SJSA1 (cell line): ENCODE data around the gene ANKRD23. TPM values are rescaled to one million over a fixed set of nuclear protein-coding genes. Genes with fewer than 3 reads are reported as not detected.
"Not testable (repeated sequence)": the region's sequence is repeated elsewhere in the genome, so short reads cannot be mapped to it uniquely, and the experiment has no call there.

Experiments used
- DNase-seq, 2 experiments: peaks; one replicate each; pipeline ENCODE4 v3.0.0-alpha.2; 2015 to 2020; ENCODE audit warnings: low spot score in 2 of 2, low read depth in 1 of 2
- H3K27ac ChIP-seq: fragments of 250-450 bp; sonication (Bioruptor Pico); 2 replicates; pipeline ENCODE4 v1.5.1; 2020; ENCODE audit warnings: mild to moderate bottlenecking, moderate library complexity
- H3K27me3 ChIP-seq: fragments of 250-450 bp; sonication (Bioruptor Pico); replicated peaks from 2 replicates; pipeline ENCODE4 v1.5.1; 2020; ENCODE audit warnings: mild to moderate bottlenecking, moderate library complexity
- H3K36me3 ChIP-seq: fragments of 250-450 bp; sonication (Bioruptor Pico); 2 replicates; pipeline ENCODE4 v1.5.1; 2020; ENCODE audit warnings: mild to moderate bottlenecking
- H3K4me1 ChIP-seq: fragments of 250-450 bp; sonication (Bioruptor Pico); replicated peaks from 2 replicates; pipeline ENCODE4 v1.6.1; 2021; ENCODE audit warnings: mild to moderate bottlenecking
- H3K4me3 ChIP-seq: fragments of 250-450 bp; sonication (Bioruptor Pico); 2 replicates; pipeline ENCODE4 v1.5.1; 2020; ENCODE audit warnings: mild to moderate bottlenecking
- H3K9me3 ChIP-seq: fragments of 250-450 bp; sonication (Bioruptor Pico); replicated peaks from 2 replicates; pipeline ENCODE4 v1.5.1; 2020; ENCODE audit warnings: mild to moderate bottlenecking
- total RNA-seq: library from RNA; depleted of rRNA; stranded (reverse); fragments of >200 nt; shearing (Covaris generic); gene quantifications from 2 replicates; pipeline ENCODE4 v1.2.3, GENCODE V29; 2014

ANKRD23 gene
- total RNA-seq, 1 experiment from 2014 or later = 2.5 TPM

GRCh38 chr2:96863575-96864342 lies 19.9 kb upstream of the ANKRD23 start:
- Histone ChIP-seq H3K9me3 (peaks cover under 1% of the 10 kb centered on the region; the same call in 1 of the 2 replicates), H3K4me3 (no peak overlapping the region), H3K27ac (no peak overlapping the region), H3K27me3 (no peaks in the 10 kb centered on the region), H3K36me3 (peaks cover 80% of the 10 kb centered on the region), H3K4me1 (peaks cover 25% of the 10 kb centered on the region)
- no peak for DNase-seq

- H3K4me3 ChIP-seq, H3K9me3 ChIP-seq, H3K27me3 ChIP-seq, H3K27ac ChIP-seq: not testable (repeated sequence)
- peak in 1 of 2 experiments; percentile 19 for DNase-seq
- H3K36me3 ChIP-seq = peaks cover 80% of the 10 kb centered on the region
- peaks cover 28% of the 10 kb centered on the region for H3K4me1 ChIP-seq
Measured at GRCh38 chr2:96863056-96863455, 19.2 kb upstream of the ANKRD23 start.

- peaks cover 28% of the 10 kb centered on the region for H3K4me1 ChIP-seq
- no peaks in the 10 kb centered on the region; the same call in 1 of the 2 replicates for H3K9me3 ChIP-seq
- H3K27ac ChIP-seq = no peak overlapping the region
- H3K27me3 ChIP-seq = no peaks in the 10 kb centered on the region
- DNase-seq = no peak
- H3K4me3 ChIP-seq = no peak overlapping the region
- H3K36me3 ChIP-seq = peaks cover 66% of the 10 kb centered on the region
Measured at GRCh38 chr2:96861074-96861473, 17.3 kb upstream of the ANKRD23 start.

- no peaks in the 10 kb centered on the region for H3K27me3 ChIP-seq
- H3K4me1 ChIP-seq = peaks cover 28% of the 10 kb centered on the region
- H3K9me3 ChIP-seq = no peaks in the 10 kb centered on the region; the same call in 1 of the 2 replicates
- H3K27ac ChIP-seq = no peak overlapping the region
- no peak overlapping the region for H3K4me3 ChIP-seq
- no peak for DNase-seq
- peaks cover 59% of the 10 kb centered on the region for H3K36me3 ChIP-seq
Measured at GRCh38 chr2:96860065-96861029, 16.5 kb upstream of the ANKRD23 start.

DNA sequence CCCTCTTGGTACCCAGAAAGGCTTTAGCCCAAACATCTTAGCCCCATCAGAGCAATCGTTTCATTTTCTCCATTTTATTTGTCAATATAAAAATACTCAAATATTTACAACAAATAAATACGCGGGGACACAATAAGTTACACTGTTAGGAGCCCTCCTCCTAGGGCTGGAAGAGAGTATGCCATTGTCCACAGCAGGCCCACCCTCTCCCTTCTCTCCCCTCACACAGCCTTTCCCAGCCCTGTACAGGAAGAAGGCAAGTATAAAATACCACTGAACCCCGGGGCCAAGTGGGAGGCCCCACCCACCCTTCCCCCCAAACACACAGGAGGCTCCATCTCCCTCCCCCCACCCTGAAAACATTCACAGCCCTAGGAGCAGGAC lies 15.9 kb upstream of the ANKRD23 start:
- no peak overlapping the region for H3K4me3 ChIP-seq
- H3K9me3 ChIP-seq = no peaks in the 10 kb centered on the region; the same call in 1 of the 2 replicates
- no peak for DNase-seq
- peaks cover 52% of the 10 kb centered on the region for H3K36me3 ChIP-seq
- H3K27me3 ChIP-seq = no peaks in the 10 kb centered on the region
- no peak overlapping the region for H3K27ac ChIP-seq
- peaks cover 28% of the 10 kb centered on the region for H3K4me1 ChIP-seq

- H3K9me3 ChIP-seq = no peaks in the 10 kb centered on the region; the same call in 1 of the 2 replicates
- no peak for DNase-seq
- H3K27me3 ChIP-seq = no peaks in the 10 kb centered on the region
- H3K4me3 ChIP-seq = no peak overlapping the region
- peaks cover 28% of the 10 kb centered on the region for H3K4me1 ChIP-seq
- no peak overlapping the region for H3K27ac ChIP-seq
- H3K36me3 ChIP-seq = peaks cover 47% of the 10 kb centered on the region
Measured at GRCh38 chr2:96859099-96859649, 15.4 kb upstream of the ANKRD23 start.

- DNase-seq = peak; percentile 97 to 98
- Histone ChIP-seq H3K27ac (peak within 1 kb of the TSS; percentile 38; the same call in 1 of the 2 replicates), H3K36me3 (peaks cover 39% of the 10 kb centered on the region), H3K9me3 (no peaks in the 10 kb centered on the region; the same call in 1 of the 2 replicates), H3K4me3 (peak within 1 kb of the TSS; percentile 75), H3K27me3 (no peaks in the 10 kb centered on the region), H3K4me1 (peaks cover 19% of the 10 kb centered on the region)
Measured at GRCh38 chr2:96857667-96858372, 14.0 kb upstream of the ANKRD23 start, which contains the start of gene ANKRD39. Gene ANKRD39, minus strand, starts transcription at chr2:96858016. Its CDS starts 29 bp downstream, at chr2:96857987.

DNA sequence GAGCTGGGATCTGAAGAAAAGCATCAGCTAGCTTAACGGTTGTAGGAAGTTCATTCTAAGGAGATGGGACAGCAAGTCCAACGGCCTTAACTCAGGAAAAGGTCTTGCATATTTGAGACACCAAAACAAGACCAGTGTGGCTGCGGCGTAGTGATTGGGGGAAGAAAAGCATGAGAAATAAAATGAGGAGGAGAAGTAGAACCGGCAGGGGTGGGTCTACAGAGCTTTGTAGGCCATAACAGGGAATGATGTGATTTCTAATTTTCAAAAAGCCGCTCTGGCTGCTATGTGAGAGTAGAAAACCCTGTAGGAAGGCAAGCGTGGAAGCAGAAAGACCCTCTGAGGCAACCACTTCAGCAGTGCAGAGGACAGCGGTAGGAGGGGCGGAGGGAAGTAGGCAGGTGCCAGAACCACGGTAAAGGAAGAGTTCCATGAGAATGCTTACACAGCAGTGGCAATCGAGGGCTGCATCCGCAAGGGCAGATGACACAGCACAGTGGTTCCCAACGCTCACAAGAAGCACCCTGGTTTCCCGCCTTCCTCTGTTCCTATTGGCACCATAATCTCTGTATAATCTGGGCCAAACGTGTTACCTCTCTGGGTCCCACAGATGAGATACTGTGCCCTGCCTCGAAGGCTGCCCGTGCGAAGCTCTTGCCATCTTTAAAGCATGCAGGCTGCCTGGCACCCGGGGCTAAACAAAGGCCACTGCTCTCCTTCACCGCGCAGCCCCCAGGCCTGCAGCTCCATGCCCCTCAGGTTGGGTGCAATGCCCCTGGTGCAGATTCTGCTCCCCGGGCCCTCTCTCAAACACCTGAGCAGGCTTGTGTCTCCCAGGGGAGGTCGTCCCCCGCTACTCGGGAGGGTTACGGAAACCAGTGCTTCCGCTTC lies 13.2 kb upstream of the ANKRD23 start:
- peak in 1 of 2 experiments; percentile 32 for DNase-seq
- peaks cover 36% of the 10 kb centered on the region for H3K36me3 ChIP-seq
- peak overlapping the region; percentile 38; the same call in 1 of the 2 replicates for H3K27ac ChIP-seq
- H3K9me3 ChIP-seq = no peaks in the 10 kb centered on the region; the same call in 1 of the 2 replicates
- H3K4me3 ChIP-seq = peak overlapping the region; percentile 75
- H3K4me1 ChIP-seq = peaks cover 19% of the 10 kb centered on the region
- no peaks in the 10 kb centered on the region for H3K27me3 ChIP-seq

- H3K9me3 ChIP-seq = no peaks in the 10 kb centered on the region
Measured at GRCh38 chr2:96853321-96853720, 9.5 kb upstream of the ANKRD23 start.

GRCh38 chr2:96852667-96853066 lies 8.8 kb upstream of the ANKRD23 start:
- Histone ChIP-seq H3K27me3 (no peaks in the 10 kb centered on the region), H3K36me3 (peaks cover 30% of the 10 kb centered on the region), H3K4me1 (peaks cover 11% of the 10 kb centered on the region), H3K4me3 (no peak overlapping the region), H3K9me3 (no peaks in the 10 kb centered on the region), H3K27ac (no peak overlapping the region)
- DNase-seq = no peak

More at GRCh38 chr2:96853321-96853720, 9.5 kb upstream of the ANKRD23 start:
- Histone ChIP-seq H3K4me1 (peaks cover 13% of the 10 kb centered on the region), H3K27ac (no peak overlapping the region), H3K27me3 (no peaks in the 10 kb centered on the region), H3K36me3 (peaks cover 25% of the 10 kb centered on the region), H3K4me3 (no peak overlapping the region)
- no peak for DNase-seq

GRCh38 chr2:96848264-96848663 lies 4.4 kb upstream of the ANKRD23 start:
- Histone ChIP-seq H3K36me3 (peaks cover 28% of the 10 kb centered on the region), H3K27ac (no peak overlapping the region), H3K4me3 (no peak overlapping the region), H3K4me1 (no peaks in the 10 kb centered on the region), H3K9me3 (no peaks in the 10 kb centered on the region), H3K27me3 (no peaks in the 10 kb centered on the region)
- DNase-seq = no peak

- Histone ChIP-seq H3K9me3 (no peaks in the 10 kb centered on the region), H3K4me3 (no peak overlapping the region), H3K36me3 (peaks cover 22% of the 10 kb centered on the region), H3K27ac (no peak overlapping the region), H3K4me1 (no peaks in the 10 kb centered on the region), H3K27me3 (no peaks in the 10 kb centered on the region)
- no peak for DNase-seq
Measured at GRCh38 chr2:96847586-96847985, 3.8 kb upstream of the ANKRD23 start.
